Lower leg skin (tissue), 4 donors: ENCODE data around the gene SMS. TPM values are rescaled to one million over a fixed set of nuclear protein-coding genes. Genes with fewer than 3 reads are reported as not detected.

Source experiments
- DNase-seq, 2 donors: peaks; one replicate each; pipeline ENCODE4 v3.0.0-alpha.2; 2019; ENCODE audit warnings: low spot score in 2 of 2
- H3K4me3 ChIP-seq: fragments of 200-600 bp; sonication (generic); 2 replicates; pipeline ENCODE4 v1.5.1; 2017; ENCODE audit warnings: mild to moderate bottlenecking, low read depth; ENCODE audit not compliant: poor library complexity, severe bottlenecking
- CTCF ChIP-seq, 3 donors: fragments of 450-650 bp; IDR thresholded peaks; one replicate each; pipeline ENCODE4 v1.5.1; 2016; ENCODE audit warnings: antibody characterized with exemption in 3 of 3, mild to moderate bottlenecking in 3 of 3, moderate library complexity in 2 of 3
- POLR2A ChIP-seq, 2 donors: fragments of 450-650 bp; IDR thresholded peaks; one replicate each; pipeline ENCODE4 v1.6.1; 2016 to 2017; ENCODE audit warnings: antibody characterized with exemption in 2 of 2, mild to moderate bottlenecking in 1 of 2, moderate library complexity in 1 of 2
- WGBS, 2 donors: methylation state at CpG; one replicate each; pipeline ENCODE4 v1.1.5; 2018; 5-methylcytosine and 5-hydroxymethylcytosine counted together
- intact Hi-C: fragments of 100-400 bp; cut with DNase I; formaldehyde crosslinking; loops from one replicate; pipeline ENCODE4 v1.15.0; 2023; ENCODE audit warnings: low total_unique reads
- total RNA-seq, 4 donors: library from RNA; depleted of rRNA; stranded (reverse); fragments of >200 nt; gene quantifications; one replicate each; pipeline ENCODE4 v1.1.0, GENCODE V29; 2016

Gene SMS
- total RNA-seq, 4 donors from 2014 or later, result 20.2 to 30.6 (median 24.0) TPM

GRCh38 chrX:21990832-21991231 is 50.3 kb downstream of the SMS start:
- TF ChIP-seq POLR2A (IDR thresholded peaks at IDR 0.05), result no peak
- TF ChIP-seq CTCF (IDR thresholded peaks at IDR 0.05), result no peak
- DNase-seq, result no peak
- H3K4me3 ChIP-seq, result no peak overlapping the region
- intact Hi-C loops, result no loop called here
- WGBS, 2 donors, result 92 to 100% methylated on average over 7 to 8 of the region's 8 CpGs

GRCh38 chrX:21991504-21991903 is 51.0 kb downstream of the SMS start:
- no peak for DNase-seq
- 90 to 96% methylated on average over 3 of the region's 3 CpGs for WGBS, 2 donors
- H3K4me3 ChIP-seq, result no peak overlapping the region
- TF ChIP-seq CTCF (IDR thresholded peaks at IDR 0.05) (no peak), POLR2A (IDR thresholded peaks at IDR 0.05) (no peak)
- intact Hi-C loops, result no loop called here

GRCh38 chrX:21993265-21993664 is 52.8 kb downstream of the SMS start:
- intact Hi-C loops, result no loop called here
- WGBS, 2 donors, result 78% methylated on average over 7 to 8 of the region's 8 CpGs
- peak in 1 of 2 donors; percentile 18 for DNase-seq
- no peak overlapping the region for H3K4me3 ChIP-seq
- TF ChIP-seq POLR2A (IDR thresholded peaks at IDR 0.05), result no peak
- no peak for TF ChIP-seq CTCF (IDR thresholded peaks at IDR 0.05)

GRCh38 chrX:21996872-21997455 is 56.5 kb downstream of the SMS start:
- peak in 1 of 2 donors; percentile 14 for DNase-seq
- 71 to 84% methylated on average over 10 of the region's 10 CpGs for WGBS, 2 donors
- intact Hi-C loops, result no loop called here

GRCh38 chrX:21998037-21998436 is 57.5 kb downstream of the SMS start:
- TF ChIP-seq POLR2A (IDR thresholded peaks at IDR 0.05) (no peak), CTCF (IDR thresholded peaks at IDR 0.05) (no peak)
- no peak overlapping the region for H3K4me3 ChIP-seq
- WGBS, 2 donors, result 80 to 85% methylated on average over 4 of the region's 4 CpGs
- intact Hi-C loops, result no loop called here
- DNase-seq, result no peak

More at GRCh38 chrX:21996872-21997455, 56.5 kb downstream of the SMS start:
- no peak for TF ChIP-seq CTCF (IDR thresholded peaks at IDR 0.05)
- no peak overlapping the region for H3K4me3 ChIP-seq

- 91 to 93% methylated on average over 8 to 10 of the region's 10 CpGs for WGBS, 2 donors
- intact Hi-C loops, result no loop called here
- TF ChIP-seq POLR2A (IDR thresholded peaks at IDR 0.05), result no peak
- TF ChIP-seq CTCF (IDR thresholded peaks at IDR 0.05), result no peak
- H3K4me3 ChIP-seq, result no peak overlapping the region
- no peak for DNase-seq
These were observed 64.4 kb downstream of the SMS start for GRCh38 chrX:22004866-22005265.
